ENCODE results near the gene MRAP2.

DNA sequence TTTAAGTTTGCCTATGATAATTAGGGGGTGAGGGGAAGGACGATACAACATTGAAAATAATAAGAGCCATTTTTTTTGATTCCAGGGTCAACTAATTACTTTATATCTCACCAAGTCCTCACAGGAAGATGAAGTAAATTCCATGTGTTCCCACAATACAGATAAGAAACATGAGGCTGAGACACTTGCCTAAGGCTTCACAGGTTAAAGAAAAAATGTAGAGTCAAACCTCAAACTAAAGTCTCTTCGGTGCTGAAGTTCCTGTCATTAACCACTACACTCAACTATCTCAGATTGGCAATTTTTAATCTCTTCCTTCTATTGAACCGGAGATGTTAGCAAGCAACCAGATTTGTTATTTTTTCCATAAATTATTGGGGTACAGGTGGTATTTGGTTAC is 33.0 kb downstream of the MRAP2 start:
- no peak for TF ChIP-seq EP300 (IDR thresholded peaks at IDR 0.05; ENCODE audit: borderline replicate concordance)
- no peak for TF ChIP-seq NFIC (IDR thresholded peaks at IDR 0.05)
- TF ChIP-seq YY1 (IDR thresholded peaks at IDR 0.05; ENCODE audit: low read depth) = no peak
- no peak for TF ChIP-seq CEBPB (IDR thresholded peaks at IDR 0.05)

Data from Ishikawa (cell line).